ENCODE measurements around the gene BRIP1. TPM values are rescaled to one million over a fixed set of nuclear protein-coding genes. Genes with fewer than 3 reads are reported as not detected.
"Not testable (repeated sequence)": the region's sequence is repeated elsewhere in the genome, so short reads cannot be mapped to it uniquely, and the experiment has no call there.

Gene BRIP1
- total RNA-seq, 2 experiments from 2014 or later: 12.0 to 12.9 TPM

DNA sequence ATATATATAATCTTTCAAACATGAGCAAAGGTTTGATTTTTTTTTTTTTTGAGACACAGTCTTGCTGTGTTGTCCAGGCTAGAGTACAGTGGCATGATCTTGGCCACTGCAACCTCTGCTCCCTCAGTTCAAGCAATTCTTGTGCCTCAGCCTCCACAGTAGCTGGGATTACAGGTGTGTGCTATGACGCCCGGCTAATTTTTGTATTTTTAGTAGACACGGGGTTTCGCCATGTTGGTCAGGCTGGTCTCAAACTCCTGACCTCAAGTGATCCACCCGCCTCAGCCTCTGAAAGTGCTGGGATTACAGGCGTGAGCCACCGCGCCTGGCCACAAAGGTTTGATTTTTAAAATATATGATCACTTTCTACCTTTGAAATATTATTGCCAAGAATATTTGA is 135.5 kb downstream of the BRIP1 start:
- H3K36me3 Mint-ChIP-seq (ENCODE audit: low read depth); CTCF ChIA-PET; H3K9me3 Mint-ChIP-seq; H3K4me1 Mint-ChIP-seq (ENCODE audit: low read depth); DNase-seq; H3K4me3 Mint-ChIP-seq; H3K27me3 Mint-ChIP-seq (ENCODE audit: low read depth); H3K27ac Mint-ChIP-seq; intact Hi-C loops (cut with micrococcal nuclease): not testable (repeated sequence)

GRCh38 chr17:61726977-61727376 is 136.4 kb downstream of the BRIP1 start:
- intact Hi-C loops (cut with micrococcal nuclease): no loop called here
- CTCF ChIA-PET: no interaction called here
- Mint-ChIP-seq H3K4me3 (no peak overlapping the region), H3K36me3 (ENCODE audit: low read depth) (peaks cover 5% of the 10 kb centered on the region), H3K27me3 (ENCODE audit: low read depth) (no peaks in the 10 kb centered on the region), H3K27ac (no peak overlapping the region), H3K4me1 (ENCODE audit: low read depth) (no peaks in the 10 kb centered on the region), H3K9me3 (no peaks in the 10 kb centered on the region)
- no peak for DNase-seq

- H3K27me3 Mint-ChIP-seq (ENCODE audit: low read depth): no peaks in the 10 kb centered on the region
- H3K4me3 Mint-ChIP-seq: no peak overlapping the region
- H3K9me3 Mint-ChIP-seq: peaks cover 2% of the 10 kb centered on the region
- no peak overlapping the region for H3K27ac Mint-ChIP-seq
- H3K36me3 Mint-ChIP-seq (ENCODE audit: low read depth): peaks cover 7% of the 10 kb centered on the region
- no peak for DNase-seq
- H3K4me1 Mint-ChIP-seq (ENCODE audit: low read depth): no peaks in the 10 kb centered on the region
- intact Hi-C loops (cut with micrococcal nuclease): no loop called here
- CTCF ChIA-PET: interaction anchor here (0.6 kb wide), 1 partner anchor 139 kb away, joined by 3 read pairs; no protein-coding TSS in a partner anchor
Measured at GRCh38 chr17:61724777-61725176, 138.6 kb downstream of the BRIP1 start.

DNA sequence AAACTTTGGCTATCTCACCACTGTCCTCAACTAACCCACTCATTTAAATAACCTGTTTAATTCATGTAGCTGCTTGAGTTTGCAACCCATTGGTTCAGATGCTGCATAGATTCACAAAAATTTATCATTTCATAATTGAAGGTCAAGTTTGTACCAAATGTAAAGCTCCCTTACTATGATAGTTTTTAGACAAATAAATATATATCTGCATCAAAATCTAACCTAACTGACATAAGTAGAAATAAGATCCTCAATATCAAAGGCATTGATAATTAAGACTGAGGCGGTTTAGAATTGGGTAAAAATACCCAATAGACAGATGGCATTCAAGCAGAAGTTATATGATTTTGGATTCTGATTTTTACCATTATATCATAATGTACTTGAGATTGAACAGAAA is 139.4 kb downstream of the BRIP1 start:
- Mint-ChIP-seq H3K4me3 (no peak overlapping the region), H3K36me3 (ENCODE audit: low read depth) (peaks cover 7% of the 10 kb centered on the region), H3K27ac (no peak overlapping the region), H3K4me1 (ENCODE audit: low read depth) (no peaks in the 10 kb centered on the region), H3K27me3 (ENCODE audit: low read depth) (no peaks in the 10 kb centered on the region), H3K9me3 (peaks cover 2% of the 10 kb centered on the region)
- no peak for DNase-seq
- intact Hi-C loops (cut with micrococcal nuclease): no loop called here
- CTCF ChIA-PET: no interaction called here

DNA sequence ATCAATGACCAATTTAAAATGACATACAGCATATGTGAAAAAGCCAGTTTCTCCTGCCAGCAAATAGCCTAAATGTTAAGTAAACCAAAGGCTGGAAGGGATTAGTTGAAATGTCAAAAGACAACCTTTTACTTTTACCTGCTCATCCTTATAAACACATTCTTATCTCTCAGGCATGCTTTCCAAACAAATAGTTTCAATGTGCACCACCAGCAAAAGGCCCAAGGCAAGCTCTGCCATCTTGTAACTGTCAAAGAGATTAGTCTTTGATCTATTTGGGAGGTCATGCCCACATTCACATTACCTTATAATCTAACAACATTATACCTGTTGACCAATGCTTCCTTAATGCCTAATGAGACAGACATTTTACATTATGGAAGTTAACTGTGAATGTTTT is 140.1 kb downstream of the BRIP1 start:
- peaks cover 2% of the 10 kb centered on the region for H3K36me3 Mint-ChIP-seq (ENCODE audit: low read depth)
- H3K9me3 Mint-ChIP-seq: peaks cover 7% of the 10 kb centered on the region
- no peaks in the 10 kb centered on the region for H3K4me1 Mint-ChIP-seq (ENCODE audit: low read depth)
- intact Hi-C loops (cut with micrococcal nuclease): no loop called here
- H3K27me3 Mint-ChIP-seq (ENCODE audit: low read depth): no peaks in the 10 kb centered on the region
- CTCF ChIA-PET: no interaction called here
- no peak overlapping the region for H3K4me3 Mint-ChIP-seq
- H3K27ac Mint-ChIP-seq: no peak overlapping the region
- no peak for DNase-seq

DNA sequence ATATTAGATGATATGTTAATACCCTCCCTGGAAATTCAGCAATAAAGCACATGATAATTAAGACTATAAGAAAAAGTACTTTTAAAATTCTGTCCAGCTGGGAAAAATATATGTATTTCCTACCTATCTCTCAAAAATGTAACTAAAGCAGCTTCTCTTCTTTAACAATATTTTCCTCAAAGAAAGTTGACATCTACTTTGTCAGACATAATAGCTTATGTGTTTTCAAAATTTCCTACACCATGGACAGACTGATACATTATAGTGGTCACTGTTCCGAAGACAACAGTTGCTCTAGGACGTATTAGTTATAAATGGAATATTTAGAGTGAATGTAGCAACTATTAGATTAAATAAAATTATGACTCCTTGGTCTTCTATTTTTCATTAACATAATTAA is 140.9 kb downstream of the BRIP1 start:
- H3K9me3 Mint-ChIP-seq: peaks cover 14% of the 10 kb centered on the region
- no peaks in the 10 kb centered on the region for H3K27me3 Mint-ChIP-seq (ENCODE audit: low read depth)
- no peak for DNase-seq
- H3K4me1 Mint-ChIP-seq (ENCODE audit: low read depth): no peaks in the 10 kb centered on the region
- CTCF ChIA-PET: no interaction called here
- intact Hi-C loops (cut with micrococcal nuclease): no loop called here
- no peak overlapping the region for H3K4me3 Mint-ChIP-seq
- no peak overlapping the region for H3K27ac Mint-ChIP-seq
- peaks cover 2% of the 10 kb centered on the region for H3K36me3 Mint-ChIP-seq (ENCODE audit: low read depth)

DNA sequence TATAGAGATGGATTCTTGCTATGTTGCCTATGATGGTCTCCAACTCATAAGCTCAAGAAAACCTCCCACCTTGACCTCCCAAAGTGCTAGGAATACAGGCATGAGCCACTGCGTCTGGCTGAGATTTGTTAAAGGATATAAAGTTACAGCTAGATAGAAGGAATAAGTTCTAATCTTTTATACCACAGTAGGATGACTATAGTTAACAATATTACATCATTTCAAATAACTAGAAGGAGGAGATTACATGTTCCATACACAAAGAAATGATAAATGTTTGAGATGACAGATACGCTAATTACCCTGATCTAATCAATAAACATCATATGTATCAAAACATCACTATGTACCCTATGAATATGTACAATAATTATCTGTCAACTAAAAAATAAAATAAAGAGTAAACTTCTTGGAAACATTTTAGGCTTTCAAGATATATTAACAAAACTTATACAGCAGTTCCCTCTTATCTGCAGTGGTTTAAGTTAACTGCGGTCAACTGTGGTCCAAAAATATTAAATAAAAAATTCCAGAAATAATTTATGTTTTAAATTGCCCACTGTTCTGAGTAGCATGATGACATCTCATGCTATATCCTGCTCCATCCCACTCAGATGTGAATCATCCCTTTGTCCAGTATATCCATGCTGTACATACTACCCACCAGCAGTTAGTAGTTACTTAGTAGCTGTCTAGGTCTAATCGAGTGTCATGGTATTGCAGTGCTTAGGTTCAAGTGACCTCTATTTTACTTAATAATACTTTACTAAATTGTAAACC is 143.1 kb downstream of the BRIP1 start:
- Mint-ChIP-seq H3K4me1 (ENCODE audit: low read depth) (no peaks in the 10 kb centered on the region), H3K27me3 (ENCODE audit: low read depth) (no peaks in the 10 kb centered on the region), H3K36me3 (ENCODE audit: low read depth) (peaks cover 7% of the 10 kb centered on the region), H3K27ac (no peak overlapping the region), H3K9me3 (peaks cover 24% of the 10 kb centered on the region), H3K4me3 (no peak overlapping the region)
- intact Hi-C loops (cut with micrococcal nuclease): no loop called here
- CTCF ChIA-PET: no interaction called here
- no peak for DNase-seq

GRCh38 chr17:61719220-61719619 is 144.1 kb downstream of the BRIP1 start:
- H3K36me3 Mint-ChIP-seq (ENCODE audit: low read depth); DNase-seq; intact Hi-C loops (cut with micrococcal nuclease); H3K27me3 Mint-ChIP-seq (ENCODE audit: low read depth); H3K4me3 Mint-ChIP-seq; H3K4me1 Mint-ChIP-seq (ENCODE audit: low read depth); H3K27ac Mint-ChIP-seq: not testable (repeated sequence)
- CTCF ChIA-PET: interaction anchor here (0.6 kb wide), 1 partner anchor 434 kb away, joined by 3 read pairs; no protein-coding TSS in a partner anchor
- peaks cover 24% of the 10 kb centered on the region for H3K9me3 Mint-ChIP-seq

DNA sequence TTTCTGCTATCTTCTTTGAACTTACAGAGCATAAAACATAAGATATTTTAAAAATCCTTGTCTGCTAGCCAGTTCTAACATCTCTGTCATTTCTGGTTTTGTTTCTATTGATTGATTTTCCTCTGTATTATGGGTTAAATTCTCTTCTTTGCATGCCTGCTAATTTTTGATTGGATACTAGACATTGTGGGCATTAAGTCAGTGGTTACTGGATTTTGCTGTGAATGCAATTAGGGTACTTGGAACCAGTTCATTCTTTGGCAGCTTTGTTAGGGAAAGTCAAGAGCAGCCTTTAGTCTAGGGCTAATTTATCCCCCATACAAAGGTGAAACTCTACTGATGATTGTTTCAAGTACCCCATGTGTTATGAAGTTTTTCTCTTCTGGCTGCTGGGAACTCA is 145.3 kb downstream of the BRIP1 start:
- DNase-seq: no peak
- no peaks in the 10 kb centered on the region for H3K4me1 Mint-ChIP-seq (ENCODE audit: low read depth)
- H3K27ac Mint-ChIP-seq: no peak overlapping the region
- intact Hi-C loops (cut with micrococcal nuclease): no loop called here
- CTCF ChIA-PET: no interaction called here
- no peaks in the 10 kb centered on the region for H3K27me3 Mint-ChIP-seq (ENCODE audit: low read depth)
- peaks cover 9% of the 10 kb centered on the region for H3K36me3 Mint-ChIP-seq (ENCODE audit: low read depth)
- no peak overlapping the region for H3K4me3 Mint-ChIP-seq
- H3K9me3 Mint-ChIP-seq: peaks cover 24% of the 10 kb centered on the region

GRCh38 chr17:61717352-61717751 is 146.0 kb downstream of the BRIP1 start:
- no peaks in the 10 kb centered on the region for H3K27me3 Mint-ChIP-seq (ENCODE audit: low read depth)
- H3K27ac Mint-ChIP-seq: no peak overlapping the region
- no peaks in the 10 kb centered on the region for H3K4me1 Mint-ChIP-seq (ENCODE audit: low read depth)
- CTCF ChIA-PET: no interaction called here
- no peak overlapping the region for H3K4me3 Mint-ChIP-seq
- DNase-seq: no peak
- intact Hi-C loops (cut with micrococcal nuclease): no loop called here
- peaks cover 9% of the 10 kb centered on the region for H3K36me3 Mint-ChIP-seq (ENCODE audit: low read depth)
- peaks cover 24% of the 10 kb centered on the region for H3K9me3 Mint-ChIP-seq

GRCh38 chr17:61716225-61716829 is 147.0 kb downstream of the BRIP1 start:
- Mint-ChIP-seq H3K9me3 (peaks cover 24% of the 10 kb centered on the region), H3K4me3 (no peak overlapping the region), H3K36me3 (ENCODE audit: low read depth) (peaks cover 10% of the 10 kb centered on the region), H3K27ac (no peak overlapping the region), H3K4me1 (ENCODE audit: low read depth) (no peaks in the 10 kb centered on the region), H3K27me3 (ENCODE audit: low read depth) (no peaks in the 10 kb centered on the region)
- DNase-seq: no peak
- CTCF ChIA-PET: interaction anchor here (0.6 kb wide), 1 partner anchor 365 kb away, joined by 3 read pairs; no protein-coding TSS in a partner anchor
- intact Hi-C loops (cut with micrococcal nuclease): no loop called here

DNA sequence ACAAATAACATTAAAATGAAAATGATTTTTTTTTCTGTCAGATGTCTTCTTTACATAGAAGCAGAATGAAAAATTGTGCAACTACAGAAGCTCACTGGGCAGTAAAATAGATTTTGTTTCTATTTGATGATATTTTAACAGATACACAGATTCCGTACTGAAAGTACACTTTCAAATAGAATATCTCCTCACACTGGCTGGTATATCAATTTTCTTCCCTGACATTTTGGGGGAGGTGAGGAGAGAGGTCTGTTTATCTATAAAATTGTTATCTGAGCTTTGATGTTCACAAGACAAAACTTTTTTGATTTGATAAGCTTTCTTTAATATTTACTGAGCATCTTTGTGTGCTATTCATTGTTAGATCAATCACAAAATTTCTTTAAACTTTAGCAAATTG is 148.0 kb downstream of the BRIP1 start:
- H3K9me3 Mint-ChIP-seq: peaks cover 24% of the 10 kb centered on the region
- H3K36me3 Mint-ChIP-seq (ENCODE audit: low read depth): peaks cover 15% of the 10 kb centered on the region
- H3K27me3 Mint-ChIP-seq (ENCODE audit: low read depth): no peaks in the 10 kb centered on the region
- CTCF ChIA-PET: interaction anchor here (0.6 kb wide), 1 partner anchor 366 kb away, joined by 3 read pairs; no protein-coding TSS in a partner anchor
- H3K4me3 Mint-ChIP-seq: no peak overlapping the region
- no peak overlapping the region for H3K27ac Mint-ChIP-seq
- DNase-seq: no peak
- no peaks in the 10 kb centered on the region for H3K4me1 Mint-ChIP-seq (ENCODE audit: low read depth)
- intact Hi-C loops (cut with micrococcal nuclease): no loop called here

DNA sequence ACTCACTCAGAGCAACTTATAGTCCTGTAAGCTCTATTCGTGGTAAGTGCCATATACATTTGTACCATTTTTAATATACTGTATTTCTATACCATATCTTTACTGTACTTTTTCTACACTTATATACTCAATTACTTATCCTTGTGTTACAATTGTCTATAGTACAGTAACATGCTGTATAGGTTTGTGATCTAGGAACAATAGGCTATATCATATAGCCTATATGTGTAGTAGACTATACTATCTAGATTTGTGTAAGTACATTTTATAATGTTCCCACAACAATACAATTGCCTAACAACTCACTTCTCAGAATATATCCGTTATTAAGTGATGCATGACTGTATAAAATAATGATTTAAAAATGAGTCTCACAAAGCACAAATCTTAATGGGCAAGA is 149.0 kb downstream of the BRIP1 start:
- intact Hi-C loops (cut with micrococcal nuclease): no loop called here
- H3K4me3 Mint-ChIP-seq: no peak overlapping the region
- H3K27ac Mint-ChIP-seq: no peak overlapping the region
- no peaks in the 10 kb centered on the region for H3K4me1 Mint-ChIP-seq (ENCODE audit: low read depth)
- peaks cover 15% of the 10 kb centered on the region for H3K36me3 Mint-ChIP-seq (ENCODE audit: low read depth)
- no peak for DNase-seq
- CTCF ChIA-PET: interaction anchor here (1.1 kb wide), 1 partner anchor 79 kb away, joined by 3 read pairs; no protein-coding TSS in a partner anchor
- H3K27me3 Mint-ChIP-seq (ENCODE audit: low read depth): no peaks in the 10 kb centered on the region
- peaks cover 22% of the 10 kb centered on the region for H3K9me3 Mint-ChIP-seq

All from activated naive CD4-positive, alpha-beta T cell treated with anti-CD3 and anti-CD28 coated beads for 36 hours (primary cell).